GM12892 (cell line): ENCODE measurements around the gene CDS2.

ENCODE experiments used
- DNase-seq: peaks from one replicate; pipeline ENCODE4 v3.0.0; 2011; ENCODE audit not compliant: insufficient read length
- FAIRE-seq: peaks from 2 replicates; lab custom pipeline; 2011; peaks lifted over from hg19 to GRCh38; lab: Jason Lieb, UNC
- POLR2A ChIP-seq: IDR thresholded peaks from 2 replicates; pipeline ENCODE4 v1.6.1; 2011; ENCODE audit warnings: low read depth, low read length, control low read depth
- POLR2AphosphoS5 ChIP-seq: IDR thresholded peaks from 2 replicates; pipeline ENCODE4 v1.6.1; 2011; ENCODE audit warnings: low read depth, low read length, control low read depth
- TAF1 ChIP-seq: IDR thresholded peaks from 2 replicates; pipeline ENCODE4 v1.6.1; 2011; ENCODE audit warnings: low read depth, mild to moderate bottlenecking, control low read depth, low read length, borderline replicate concordance

CDS2 gene

GRCh38 chr20:5120185-5120476, 6.7 kb upstream of the CDS2 start:
- TF ChIP-seq TAF1 (no peak), POLR2A (no peak; the same call in 1 of the 2 replicates), POLR2AphosphoS5 (no peak)
- FAIRE-seq (no peak), DNase-seq (no peak)

GRCh38 chr20:5122873-5123260, 3.9 kb upstream of the CDS2 start:
- FAIRE-seq, result no peak
- TF ChIP-seq POLR2A, result no peak
- no peak for TF ChIP-seq POLR2AphosphoS5
- no peak for TF ChIP-seq TAF1
- DNase-seq, result no peak

- TF ChIP-seq POLR2AphosphoS5, result no peak; the same call in 1 of the 2 replicates
- TF ChIP-seq TAF1, result no peak
- no peak for TF ChIP-seq POLR2A
- peak; percentile 46 for DNase-seq
- peak; percentile 91 for FAIRE-seq
Observed at GRCh38 chr20:5127204-5127858, 523 bp downstream of the CDS2 start.

- FAIRE-seq (no peak), DNase-seq (no peak)
- TF ChIP-seq POLR2AphosphoS5 (no peak), TAF1 (no peak), POLR2A (no peak)
Observed at GRCh38 chr20:5127859-5128424, 1.1 kb downstream of the CDS2 start.

GRCh38 chr20:5128886-5129285, 2.1 kb downstream of the CDS2 start:
- FAIRE-seq (no peak), DNase-seq (no peak)
- TF ChIP-seq POLR2AphosphoS5 (no peak), TAF1 (no peak), POLR2A (no peak)

- no peak for DNase-seq
- peak; percentile 66 for FAIRE-seq
Observed at GRCh38 chr20:5131502-5131901, 4.7 kb downstream of the CDS2 start.

GRCh38 chr20:5133998-5134397, 7.2 kb downstream of the CDS2 start:
- FAIRE-seq, result no peak

More at GRCh38 chr20:5131502-5131901, 4.7 kb downstream of the CDS2 start:
- TF ChIP-seq POLR2AphosphoS5 (no peak), POLR2A (no peak), TAF1 (no peak)

GRCh38 chr20:5135363-5136012, 8.7 kb downstream of the CDS2 start:
- TF ChIP-seq TAF1 (no peak), POLR2AphosphoS5 (no peak), POLR2A (no peak)
- no peak for DNase-seq
- FAIRE-seq, result no peak

More at GRCh38 chr20:5133998-5134397, 7.2 kb downstream of the CDS2 start:
- DNase-seq, result no peak
- TF ChIP-seq POLR2AphosphoS5 (no peak), POLR2A (no peak), TAF1 (no peak)

- FAIRE-seq (peak; percentile 42), DNase-seq (no peak)
- TF ChIP-seq POLR2AphosphoS5 (no peak), POLR2A (no peak), TAF1 (no peak)
Observed at GRCh38 chr20:5136096-5136495, 9.3 kb downstream of the CDS2 start.

- no peak for FAIRE-seq
- no peak for DNase-seq
- no peak for TF ChIP-seq POLR2AphosphoS5
Observed at GRCh38 chr20:5140195-5140594, 13.4 kb downstream of the CDS2 start.

GRCh38 chr20:5141615-5142014, 14.8 kb downstream of the CDS2 start:
- FAIRE-seq, result peak; percentile 64

GRCh38 chr20:5143851-5144250, 17.0 kb downstream of the CDS2 start:
- TF ChIP-seq TAF1 (no peak), POLR2A (no peak), POLR2AphosphoS5 (no peak)
- no peak for DNase-seq
- no peak for FAIRE-seq

More at GRCh38 chr20:5141615-5142014, 14.8 kb downstream of the CDS2 start:
- DNase-seq, result no peak
- no peak for TF ChIP-seq TAF1
- no peak for TF ChIP-seq POLR2AphosphoS5
- no peak for TF ChIP-seq POLR2A
